HTERT RPE-1 (cell line): ENCODE data around the gene KCNJ9.

Source experiments
- in situ Hi-C: fragments of 300-500 bp; cut with MboI; formaldehyde crosslinking; loops from 4 replicates; pipeline ENCODE4 v1.14.3; 2020; ENCODE audit warnings: low sequenced_read_pairs

KCNJ9 gene

GRCh38 chr1:160064746-160065145, 16.6 kb upstream of the KCNJ9 start:
- in situ Hi-C loops = no loop called here

GRCh38 chr1:160066829-160067745, 14.3 kb upstream of the KCNJ9 start:
- in situ Hi-C loops = no loop called here

- in situ Hi-C loops = no loop called here
Observed at GRCh38 chr1:160068225-160068624, 13.1 kb upstream of the KCNJ9 start.

- in situ Hi-C loops = no loop called here
Observed at GRCh38 chr1:160069460-160070231, 11.7 kb upstream of the KCNJ9 start, which contains the start of gene KCNJ10. KCNJ10 (minus strand) TSS chr1:160070160; CDS start chr1:160042532, 27,628 bp downstream.

- in situ Hi-C loops = no loop called here
Observed at GRCh38 chr1:160070243-160071163, 10.8 kb upstream of the KCNJ9 start.

GRCh38 chr1:160071289-160071688, 10.0 kb upstream of the KCNJ9 start:
- in situ Hi-C loops = no loop called here

- in situ Hi-C loops = no loop called here
Observed at GRCh38 chr1:160074865-160075264, 6.5 kb upstream of the KCNJ9 start.

GRCh38 chr1:160075836-160076235, 5.5 kb upstream of the KCNJ9 start:
- in situ Hi-C loops = no loop called here

GRCh38 chr1:160076295-160076694, 5.0 kb upstream of the KCNJ9 start:
- in situ Hi-C loops = no loop called here

GRCh38 chr1:160077486-160077885, 3.9 kb upstream of the KCNJ9 start:
- in situ Hi-C loops = no loop called here

- in situ Hi-C loops = no loop called here
Observed at GRCh38 chr1:160078512-160079195, 2.7 kb upstream of the KCNJ9 start.

GRCh38 chr1:160079448-160079847, 1.9 kb upstream of the KCNJ9 start:
- in situ Hi-C loops = no loop called here

GRCh38 chr1:160080381-160081100, 797 bp upstream of the KCNJ9 start:
- in situ Hi-C loops = no loop called here

GRCh38 chr1:160082487-160082886, 1.1 kb downstream of the KCNJ9 start:
- in situ Hi-C loops = no loop called here

GRCh38 chr1:160082926-160083325, 1.6 kb downstream of the KCNJ9 start:
- in situ Hi-C loops = no loop called here

- in situ Hi-C loops = no loop called here
Observed at GRCh38 chr1:160083968-160084770, 2.8 kb downstream of the KCNJ9 start.

- in situ Hi-C loops = no loop called here
Observed at GRCh38 chr1:160084771-160085321, 3.5 kb downstream of the KCNJ9 start.

GRCh38 chr1:160085686-160086455, 4.5 kb downstream of the KCNJ9 start:
- in situ Hi-C loops = no loop called here
